Heart right ventricle (tissue), 16 donors: ENCODE results near the gene LRRC8C. TPM values are rescaled to one million over a fixed set of nuclear protein-coding genes. Genes with fewer than 3 reads are reported as not detected.
"Not testable (repeated sequence)": the region's sequence is repeated elsewhere in the genome, so short reads cannot be mapped to it uniquely, and the experiment has no call there.

Experiments used
- ATAC-seq, 8 donors: fragments of 200-7000 bp; cut with Tn5 transposase; one replicate each; pipeline ENCODE4 v1.9.1; 2020; ENCODE audit warnings: mild to moderate bottlenecking in 8 of 8, moderate library complexity in 8 of 8, moderate number of reproducible peaks in 1 of 8
- DNase-seq, 2 donors: peaks; one replicate each; pipeline ENCODE4 v3.0.0-alpha.2; 2020
- H3K27ac ChIP-seq, 10 donors: fragments of 200-600 bp; sonication (generic) in 2 of 10; one replicate each; pipeline versions ENCODE4 v1.5.0 to v1.8.0; 2020 to 2022; ENCODE audit warnings: mild to moderate bottlenecking in 3 of 10
- H3K27me3 ChIP-seq, 7 donors: fragments of 200-600 bp; one replicate each; pipeline ENCODE4 v1.8.0; 2021 to 2022; ENCODE audit warnings: mild to moderate bottlenecking in 2 of 7
- H3K36me3 ChIP-seq, 9 donors: fragments of 200-600 bp; sonication (generic) in 1 of 9; one replicate each; pipeline versions ENCODE4 v1.5.0 to v1.8.0; 2020 to 2022; ENCODE audit warnings: mild to moderate bottlenecking in 2 of 9
- H3K4me1 ChIP-seq, 9 donors: fragments of 200-600 bp; sonication (generic) in 1 of 9; one replicate each; pipeline versions ENCODE4 v1.5.0 to v1.8.0; 2020 to 2022; ENCODE audit warnings: mild to moderate bottlenecking in 4 of 9
- H3K4me3 ChIP-seq, 10 donors: fragments of 200-600 bp; sonication (generic) in 2 of 10; one replicate each; pipeline versions ENCODE4 v1.5.0 to v1.8.0; 2020 to 2022; ENCODE audit warnings: mild to moderate bottlenecking in 7 of 10, moderate library complexity in 2 of 10
- H3K9me3 ChIP-seq, 11 donors: fragments of 200-600 bp in 10 of 11; sonication (generic) in 2 of 11; one replicate each; pipeline versions ENCODE4 v1.5.0 to v1.8.0; 2013 to 2022; ENCODE audit warnings: mild to moderate bottlenecking in 2 of 11, control low read depth in 1 of 11, moderate library complexity in 1 of 11
- CTCF ChIP-seq, 9 donors: fragments of 200-600 bp; sonication (generic) in 2 of 9; IDR thresholded peaks; one replicate each; pipeline versions ENCODE4 v1.5.0 to v1.8.0; 2021 to 2022; ENCODE audit warnings: antibody characterized with exemption in 9 of 9, mild to moderate bottlenecking in 5 of 9, moderate library complexity in 1 of 9
- WGBS, 2 donors: extraction: QIAGEN DNeasy Blood & Tissue Kit; methylation state at CpG; one replicate each; pipeline ENCODE4 v1.1.7; 2013; ENCODE audit warnings: inconsistent platforms in 1 of 2; 5-methylcytosine and 5-hydroxymethylcytosine counted together
- intact Hi-C, 10 donors: fragments of 100-400 bp; cut with DNase I; formaldehyde crosslinking; loops; one replicate each; pipeline versions ENCODE4 v1.11.1 to v1.14.2; 2022
- polyA plus RNA-seq, 2 donors: library from polyadenylated mRNA; stranded (reverse); fragments of 200-250 nt; gene quantifications; one replicate each; pipeline ENCODE4 v1.2.3, GENCODE V29; 2013
- total RNA-seq, 10 donors: library from RNA; stranded (reverse); fragmentation: NEBNext Ultra II Directional in 3 of 10; extraction: Animal tissue kit (Norgen Biotek cat#: 25700) in 3 of 10; gene quantifications; one replicate each; pipeline versions ENCODE4 v1.2.1 to v1.2.4, GENCODE V29; 2021 to 2023
- donor health status: Arrhythmogenic right ventricular cardiomyopathy.
- donor health status: ischemic (EF 13 %, LVEDD 7.1; RV severe dilation, severe dysfunction).
- donor health status: healthy with polysubstance abuse.
- donor health status: DM: no; HTN: yes; CAD: no.
- donor health status: DM: no; HTN: no; CAD: no.
- donor health status: ischemic (EF 25% LVEDD 6.9; RV normal size, moderate dysfunction).
- donor health status: ischemic (EF 25% LVEDD 5.7; RV mildly dilated, moderate dysfunction).
- donor health status: healthy.
- donor health status: DM: yes; HTN: yes; CAD: no.
- donor health status: Ischemic cardiomyopathy.
- donor health status: ischemic (EF 35%, LVEDD 5.7; RV mildly dilated, moderate dysfunction).
- donor health status: nonischemic (EF 11% LVEDD 7.7; RV severe dilation, severe dysfunction).
- donor health status: DM: yes; HTN: yes; CAD: no.
- donor health status: PGD.
- donor health status: ischemic (EF 29% LVEDD 5.4; RV normal size, mild dysfunction).
- donor health status: nonischemic (EF 23%, LVEDD 6.1; RV moderate dilation, normal function).

LRRC8C gene
- total and polyA plus RNA-seq, 12 donors = 3.7 to 12.3 (median 8.2) TPM

- Histone ChIP-seq H3K27ac (no peak overlapping the region), H3K9me3 (no peaks in the 10 kb centered on the region), H3K4me3 (no peak overlapping the region), H3K27me3 (no peaks in the 10 kb centered on the region), H3K36me3 (peaks cover 0 to 33% (median 0%) of the 10 kb centered on the region in 9 donors), H3K4me1 (peaks cover 0 to 21% (median 15%) of the 10 kb centered on the region in 9 donors)
- WGBS, 2 donors = 96 to 100% methylated on average over 1 of the region's 1 CpG
- intact Hi-C loops = no loop called here
- no peak for TF ChIP-seq CTCF (IDR thresholded peaks at IDR 0.05)
- ATAC-seq (no peak), DNase-seq (no peak)
Measured at GRCh38 chr1:89588480-89588879, 44.4 kb upstream of the LRRC8C start.

- H3K9me3 ChIP-seq = no peaks in the 10 kb centered on the region
- peak overlapping the region in 1 of 10 donors; percentile 50 for H3K27ac ChIP-seq
- ATAC-seq (no peak), DNase-seq (no peak)
- intact Hi-C loops = no loop called here
- H3K36me3 ChIP-seq = peaks cover 0 to 23% (median 0%) of the 10 kb centered on the region in 9 donors
- no peak overlapping the region for H3K4me3 ChIP-seq
- 60 to 78% methylated on average over 1 of the region's 1 CpG for WGBS, 2 donors
- H3K4me1 ChIP-seq = peaks cover 0 to 23% (median 15%) of the 10 kb centered on the region in 9 donors
- no peaks in the 10 kb centered on the region for H3K27me3 ChIP-seq
- no peak for TF ChIP-seq CTCF (IDR thresholded peaks at IDR 0.05)
Measured at GRCh38 chr1:89589515-89589914, 43.4 kb upstream of the LRRC8C start.

- Histone ChIP-seq H3K4me3 (no peak overlapping the region), H3K36me3 (peaks cover 0 to 16% (median 0%) of the 10 kb centered on the region in 9 donors), H3K9me3 (no peaks in the 10 kb centered on the region), H3K27me3 (no peaks in the 10 kb centered on the region), H3K4me1 (peaks cover 0 to 23% (median 15%) of the 10 kb centered on the region in 9 donors), H3K27ac (peak overlapping the region in 1 of 10 donors; percentile 50)
- intact Hi-C loops = loop anchor here in 4 of 10 donors (5.0 to 10.0 kb wide), 4 partner anchors 56 to 174 kb away; no protein-coding TSS in a partner anchor
- no peak for DNase-seq
- peak in 1 of 8 donors; percentile 15 for ATAC-seq
- TF ChIP-seq CTCF (IDR thresholded peaks at IDR 0.05) = no peak
- WGBS, 2 donors = 79 to 81% methylated on average over 6 of the region's 6 CpGs
Measured at GRCh38 chr1:89590341-89591080, 42.4 kb upstream of the LRRC8C start.

DNA sequence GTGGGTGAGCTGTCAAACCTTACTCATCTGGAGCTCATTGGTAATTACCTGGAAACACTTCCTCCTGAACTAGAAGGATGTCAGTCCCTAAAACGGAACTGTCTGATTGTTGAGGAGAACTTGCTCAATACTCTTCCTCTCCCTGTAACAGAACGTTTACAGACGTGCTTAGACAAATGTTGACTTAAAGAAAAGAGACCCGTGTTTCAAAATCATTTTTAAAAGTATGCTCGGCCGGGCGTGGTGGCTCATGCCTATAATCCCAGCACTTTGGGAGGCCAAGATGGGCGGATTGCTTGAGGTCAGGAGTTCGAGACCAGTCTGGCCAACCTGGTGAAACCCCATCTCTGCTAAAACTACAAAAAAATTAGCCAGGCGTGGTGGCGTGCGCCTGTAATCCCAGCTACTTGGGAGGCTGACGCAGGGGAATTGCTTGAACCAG, 40.0 kb upstream of the LRRC8C start:
- Histone ChIP-seq H3K36me3 (peaks cover 0 to 13% (median 0%) of the 10 kb centered on the region in 9 donors), H3K4me1 (peaks cover 0 to 23% (median 15%) of the 10 kb centered on the region in 9 donors)
- 90 to 94% methylated on average over 13 of the region's 13 CpGs for WGBS, 2 donors
- not testable (repeated sequence) for ATAC-seq, H3K9me3 ChIP-seq, DNase-seq, H3K4me3 ChIP-seq, H3K27ac ChIP-seq, H3K27me3 ChIP-seq
- intact Hi-C loops = loop anchor here in 4 of 10 donors (5.0 to 10.0 kb wide), 4 partner anchors 58 to 172 kb away; no protein-coding TSS in a partner anchor
